H1 (cell line): ENCODE measurements around the gene ADTRP. TPM values are rescaled to one million over a fixed set of nuclear protein-coding genes. Genes with fewer than 3 reads are reported as not detected.

ENCODE experiments used
- BCL11A ChIP-seq, 2 experiments: IDR thresholded peaks; one replicate each; pipeline ENCODE4 v1.6.1; 2011; ENCODE audit warnings: low read depth in 2 of 2, low read length in 2 of 2, mild to moderate bottlenecking in 2 of 2
- CBX8 ChIP-seq: fragments of 300-800, 300-1000 bp; sonication (generic); IDR thresholded peaks from 2 replicates; pipeline ENCODE4 v1.7.1; 2016; ENCODE audit warnings: low read depth, low read length, borderline replicate concordance
- CTCF ChIP-seq, 3 experiments: IDR thresholded peaks; 1 replicate in 2 of 3; 2 replicates in 1 of 3; pipeline versions ENCODE4 v1.5.1 to v1.6.1; 2011; ENCODE audit warnings: low read length in 3 of 3, mild to moderate bottlenecking in 3 of 3, inconsistent platforms in 2 of 3, low read depth in 1 of 3, moderate library complexity in 1 of 3; ENCODE audit not compliant: insufficient read depth in 1 of 3; ENCODE audit errors: control extremely low read depth in 1 of 3
- E2F6 ChIP-seq: IDR thresholded peaks from 2 replicates; pipeline ENCODE4 v1.6.1; 2012; ENCODE audit warnings: inconsistent platforms
- MAFK ChIP-seq: IDR thresholded peaks from 2 replicates; pipeline ENCODE4 v1.6.1; 2012; ENCODE audit warnings: low read depth, mild to moderate bottlenecking, improper control_type of control experiment, low read length
- POU5F1 ChIP-seq: IDR thresholded peaks from 2 replicates; pipeline ENCODE4 v1.6.1; 2011; ENCODE audit warnings: low read depth, mild to moderate bottlenecking, low read length, moderate library complexity
- SAP30 ChIP-seq: fragments of 300-600 bp; sonication (generic); IDR thresholded peaks from 2 replicates; pipeline ENCODE4 v1.7.1; 2012; ENCODE audit warnings: low read length, moderate library complexity, mild to moderate bottlenecking, inconsistent platforms; ENCODE audit not compliant: insufficient read depth, insufficient replicate concordance
- SIRT6 ChIP-seq: IDR thresholded peaks from one replicate; pipeline ENCODE4 v1.7.1; 2012; ENCODE audit warnings: low read length, inconsistent platforms
- TAF7 ChIP-seq: optimal IDR thresholded peaks from 2 replicates; pipeline ENCODE3; 2011; ENCODE audit warnings: low read depth, mild to moderate bottlenecking, inconsistent platforms, low read length, moderate library complexity, borderline replicate concordance
- YY1 ChIP-seq: IDR thresholded peaks from 2 replicates; pipeline ENCODE4 v1.6.1; 2011; ENCODE audit warnings: low read depth, mild to moderate bottlenecking, low read length
- polyA plus RNA-seq, 7 experiments: library from polyadenylated mRNA; depleted of rRNA in 3 of 7; stranded (reverse) in 5 of 7; unstranded in 2 of 7; fragments of >200 nt in 5 of 7; fragments of 200-250 nt in 2 of 7; gene quantifications; 1 replicate in 5 of 7; 2 replicates in 1 of 7; 4 replicates in 1 of 7; pipeline versions ENCODE4 v1.2.1 to v1.2.3, GENCODE V29; 2011 to 2013; ENCODE audit warnings: missing spikeins in 2 of 7, mixed read lengths in 2 of 7
- total RNA-seq: library from RNA; stranded (reverse); fragmentation: NEBNext Ultra II Directional; extraction: Animal tissue kit (Norgen Biotek cat#: 25700); gene quantifications from 2 replicates; pipeline ENCODE4 v1.2.1, GENCODE V29; 2021

ADTRP gene
- total and polyA plus RNA-seq, 2 of the 8 experiments (the other 6 are each of a cell fraction or from before 2014, with no cell fraction given), result 0.08 to 0.45 TPM

- TF ChIP-seq YY1 (no peak), E2F6 (no peak), CBX8 (no peak), MAFK (no peak), SIRT6 (no peak), POU5F1 (no peak), CTCF (IDR thresholded peaks at IDR 0.05; ENCODE audit: control extremely low read depth in 1 of 3, insufficient read depth in 1 of 3, low read depth in 1 of 3, low read length in 3 of 3) (no peak), BCL11A (IDR thresholded peaks at IDR 0.05; ENCODE audit: low read depth in 2 of 2, low read length in 2 of 2) (no peak), SAP30 (no peak), TAF7 (no peak)
Observed at GRCh38 chr6:11714116-11714797, 64.3 kb downstream of the ADTRP start (continued).
